Activated CD4-positive, alpha-beta T cell treated with anti-CD3 and anti-CD28 coated beads, Interleukin-2, amount 50 U/mL, for 1 hour (primary cell): Measurements from ENCODE around the gene SLC25A51.
"Not testable (repeated sequence)": the region's sequence is repeated elsewhere in the genome, so short reads cannot be mapped to it uniquely, and the experiment has no call there.

Source experiments
- DNase-seq: peaks from one replicate; pipeline ENCODE4 v3.0.0-alpha.2; 2020

Gene SLC25A51

GRCh38 chr9:37902796-37903646, 906 bp downstream of the SLC25A51 start:
- DNase-seq: no peak

DNA sequence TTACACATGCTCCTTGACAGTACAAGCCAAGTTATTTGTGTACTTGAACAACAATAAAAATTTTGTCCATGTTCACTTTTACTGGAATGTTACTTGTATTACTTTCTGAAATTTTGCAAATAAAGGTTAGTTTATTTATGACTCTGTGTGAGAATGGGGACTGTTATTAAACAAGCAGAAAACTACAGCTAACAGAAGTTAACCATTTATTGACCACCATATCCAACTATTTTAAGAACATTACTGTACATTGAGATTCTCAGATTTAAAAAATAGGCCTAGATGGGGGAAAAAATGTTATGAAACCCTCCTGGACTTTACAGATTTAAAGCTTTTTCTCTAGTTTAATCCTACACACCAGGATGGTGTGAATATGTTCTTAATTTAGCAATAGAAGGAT, 1.8 kb downstream of the SLC25A51 start:
- DNase-seq: no peak

DNA sequence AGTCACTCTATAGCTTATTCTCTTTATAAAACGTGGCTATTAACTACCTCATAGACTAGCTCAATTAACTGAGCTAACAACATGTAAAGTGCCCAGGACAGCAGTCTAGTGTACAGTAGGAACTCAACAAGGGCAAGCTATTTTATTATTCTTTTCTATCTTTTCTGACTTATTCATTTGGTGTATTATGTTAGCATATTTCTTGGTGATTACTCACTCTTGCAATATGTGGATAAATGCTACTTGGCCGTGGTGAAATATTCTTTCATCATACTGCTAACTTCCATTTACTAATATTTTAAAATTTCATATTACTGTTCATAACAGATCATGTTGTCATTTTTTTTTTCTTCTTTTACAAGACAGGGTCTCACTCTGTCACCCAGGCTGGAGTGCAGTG, 4.9 kb downstream of the SLC25A51 start:
- no peak for DNase-seq

- no peak for DNase-seq
Measured at GRCh38 chr9:37897665-37898064, 6.3 kb downstream of the SLC25A51 start.

GRCh38 chr9:37892063-37892462, 11.9 kb downstream of the SLC25A51 start:
- DNase-seq: no peak

DNA sequence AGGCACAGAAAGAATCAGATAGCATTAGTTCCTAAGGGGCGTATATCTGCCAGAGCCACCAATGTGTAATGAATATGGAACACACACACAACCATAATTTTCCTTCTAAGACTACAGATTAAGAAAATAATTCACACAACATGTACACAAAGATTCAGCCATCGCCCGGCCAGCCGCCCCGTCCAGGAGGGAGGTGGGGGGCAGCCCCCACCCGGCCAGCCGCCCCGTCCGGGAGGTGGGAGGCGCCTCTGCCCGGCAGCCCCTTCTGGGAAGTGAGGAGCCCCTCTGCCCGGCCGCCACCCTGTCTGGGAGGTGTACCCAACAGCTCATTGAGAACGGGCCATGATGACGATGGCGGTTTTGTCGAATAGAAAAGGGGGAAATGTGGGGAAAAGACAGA, 12.9 kb downstream of the SLC25A51 start:
- DNase-seq: not testable (repeated sequence)

DNA sequence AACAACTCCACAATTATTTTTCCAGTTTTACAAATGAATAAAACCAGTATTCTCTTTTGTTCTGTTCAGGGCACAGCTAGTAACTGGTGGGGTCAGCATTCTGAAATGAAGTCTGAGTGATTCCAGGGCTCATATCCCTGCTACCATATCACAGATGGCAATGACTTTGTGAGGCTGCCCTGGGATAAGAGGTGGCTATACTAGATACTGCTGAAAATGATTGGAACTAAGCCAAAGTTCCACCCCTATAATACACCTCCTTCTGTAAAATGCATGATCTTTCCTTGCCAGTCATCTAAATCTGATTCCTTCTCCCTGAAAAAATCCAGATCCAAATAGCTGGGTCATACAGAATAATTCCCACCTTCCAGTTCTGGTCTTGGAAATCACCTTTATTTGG, 14.4 kb downstream of the SLC25A51 start:
- DNase-seq: no peak

- DNase-seq: not testable (repeated sequence)
Measured at GRCh38 chr9:37887977-37888583, 15.8 kb downstream of the SLC25A51 start.

DNA sequence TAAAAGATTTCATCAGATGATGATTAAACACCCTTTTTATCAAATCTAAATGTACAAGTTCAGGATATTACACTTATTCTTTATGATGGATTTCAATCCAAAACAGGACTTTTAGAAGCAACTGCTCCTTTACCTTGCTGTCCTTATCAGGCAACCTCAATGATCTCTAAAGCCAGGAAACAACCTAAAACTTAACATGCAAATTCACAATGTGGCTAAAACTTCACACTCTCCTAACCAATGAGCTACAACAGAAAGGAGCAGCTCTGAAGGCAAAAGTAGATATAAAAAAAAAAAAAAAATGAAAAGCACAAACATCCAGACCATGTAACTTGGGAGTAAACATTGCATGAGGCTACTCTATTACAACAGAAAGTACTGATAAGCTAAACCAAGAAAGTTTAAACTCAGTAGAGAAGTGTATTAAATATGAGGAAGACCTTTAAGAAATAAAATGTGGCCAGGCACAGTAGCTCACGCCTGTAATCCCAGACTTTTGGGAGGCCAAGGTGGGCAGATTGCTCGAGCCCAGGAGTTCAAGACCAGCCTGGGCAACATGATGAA, 22.9 kb downstream of the SLC25A51 start:
- no peak for DNase-seq

GRCh38 chr9:37876376-37876775, 27.6 kb downstream of the SLC25A51 start:
- DNase-seq: no peak

DNA sequence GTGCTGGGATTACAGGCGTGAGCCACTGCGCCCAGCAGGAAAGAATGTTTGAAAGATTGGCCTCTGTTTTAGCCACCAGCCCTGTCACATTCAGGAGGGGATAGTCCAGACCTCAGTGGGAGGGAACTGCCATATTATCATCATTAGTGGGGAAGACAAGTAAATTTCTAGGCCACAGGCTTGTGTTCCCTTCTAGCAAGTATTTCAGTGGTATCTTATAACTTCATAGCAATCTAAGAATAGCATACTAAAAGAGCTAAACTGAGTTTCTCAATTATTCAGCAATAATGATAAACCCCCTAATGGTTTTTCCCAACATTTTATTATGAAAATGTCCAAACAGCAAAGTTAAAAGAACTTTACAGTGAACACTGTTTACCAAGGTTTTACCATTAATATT, 30.0 kb downstream of the SLC25A51 start:
- DNase-seq: no peak

DNA sequence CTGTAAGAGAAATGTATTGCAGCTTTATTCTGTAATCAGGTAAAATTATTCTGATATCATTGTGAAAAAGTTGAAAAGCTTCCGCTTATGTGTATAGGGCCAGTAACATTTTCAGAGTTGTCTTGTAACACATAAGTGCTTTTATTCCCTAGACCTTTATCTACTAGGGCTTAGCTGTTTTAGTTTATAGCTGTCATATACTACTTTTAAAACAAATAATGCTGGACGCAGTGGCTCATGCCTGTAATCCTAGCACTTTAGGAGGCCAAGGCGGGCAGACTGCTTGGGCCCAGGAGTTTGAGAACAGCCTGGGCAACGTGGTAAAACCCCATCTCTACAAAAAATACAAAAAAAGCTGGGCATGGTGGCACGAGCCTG, 33.1 kb downstream of the SLC25A51 start:
- no peak for DNase-seq

DNA sequence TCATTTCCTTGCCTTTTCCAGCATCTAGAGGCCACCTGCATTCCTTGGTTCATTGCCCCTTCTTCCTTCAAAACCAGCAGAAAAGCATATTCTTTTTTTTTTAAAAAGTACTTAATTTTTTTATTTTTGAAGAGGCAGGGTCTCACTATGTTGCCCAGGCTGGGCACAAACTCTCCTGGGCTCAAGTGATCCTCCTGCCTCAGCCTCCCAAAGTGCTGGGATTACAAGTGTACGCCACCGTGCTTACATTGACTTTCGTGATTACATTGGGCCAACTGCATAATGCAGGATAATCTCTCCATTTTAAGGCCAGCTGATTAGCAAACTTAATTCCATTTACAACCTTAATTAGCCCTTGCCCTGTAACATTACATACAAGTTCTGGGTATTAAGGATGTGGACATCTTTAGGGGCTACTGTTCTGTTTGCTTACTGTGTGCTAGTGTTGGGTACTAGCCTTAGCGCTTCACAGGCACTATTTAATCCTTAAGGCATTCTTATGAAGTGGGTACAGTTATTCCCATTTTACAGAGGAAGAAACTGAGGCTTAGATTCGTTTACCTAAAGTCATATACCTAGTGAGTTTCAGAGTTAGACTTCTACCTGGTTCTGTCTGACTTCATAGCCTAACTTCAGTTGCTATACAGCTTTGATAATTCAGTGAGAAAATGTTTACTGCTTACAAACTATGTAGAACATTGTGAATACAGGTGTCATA, 33.7 kb downstream of the SLC25A51 start:
- no peak for DNase-seq

DNA sequence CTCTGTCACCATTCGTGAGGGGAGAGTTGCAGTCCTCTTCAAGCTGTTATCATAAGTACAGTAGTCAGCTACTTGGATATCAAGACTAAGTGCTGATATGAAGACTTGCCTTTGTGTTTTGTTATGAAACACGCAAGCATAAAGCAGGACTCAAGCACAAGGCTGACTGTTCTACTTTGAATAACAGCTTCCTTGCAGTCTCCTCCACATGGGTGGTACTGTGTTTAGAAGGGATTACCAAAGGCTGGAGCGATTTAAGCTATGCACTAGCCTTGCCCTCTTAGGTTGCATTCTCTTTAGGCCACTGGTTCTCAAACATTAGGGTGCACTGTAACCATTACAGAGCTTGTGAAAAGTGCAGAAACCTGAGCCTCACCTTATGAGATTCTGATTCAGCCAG, 41.4 kb downstream of the SLC25A51 start:
- no peak for DNase-seq

- DNase-seq: no peak
Measured at GRCh38 chr9:37859043-37859442, 44.9 kb downstream of the SLC25A51 start.

DNA sequence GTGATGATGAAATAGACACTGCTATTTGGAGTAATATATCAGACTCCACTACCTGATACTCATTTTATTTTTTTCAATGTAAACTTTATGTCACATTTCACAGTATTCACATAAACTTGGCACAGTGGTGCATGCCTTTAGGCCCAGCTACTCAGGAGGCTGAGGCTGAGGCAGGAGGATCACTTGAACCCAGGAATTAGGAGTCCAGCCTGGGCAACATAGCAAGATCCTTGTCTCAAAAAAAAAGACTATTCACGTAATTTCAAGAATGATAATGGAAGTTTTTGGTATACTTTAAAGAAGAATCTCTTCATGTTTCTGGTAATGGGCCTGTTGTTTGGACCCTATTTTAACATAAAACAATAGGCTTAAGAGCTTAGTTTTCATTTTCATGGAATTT, 47.4 kb downstream of the SLC25A51 start:
- no peak for DNase-seq

DNA sequence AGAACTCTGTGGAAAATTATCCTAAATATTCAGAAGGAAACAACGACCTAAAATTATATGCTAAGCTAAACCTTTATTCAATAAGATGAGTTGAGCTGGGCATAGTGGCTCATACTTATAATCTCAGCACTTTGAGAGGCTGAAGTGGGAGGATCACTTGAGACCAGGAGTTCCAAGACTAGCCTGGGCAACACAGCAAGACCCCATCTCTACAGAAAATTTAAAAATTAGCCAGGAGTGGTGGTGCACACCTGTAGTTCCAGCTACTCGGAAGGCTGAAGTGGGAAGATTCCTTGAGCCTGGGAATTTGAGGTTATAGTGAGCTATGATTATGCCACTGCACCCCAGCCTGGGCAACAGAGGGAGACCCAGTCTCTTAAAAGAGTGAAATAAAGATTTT, 51.7 kb downstream of the SLC25A51 start:
- DNase-seq: no peak

DNA sequence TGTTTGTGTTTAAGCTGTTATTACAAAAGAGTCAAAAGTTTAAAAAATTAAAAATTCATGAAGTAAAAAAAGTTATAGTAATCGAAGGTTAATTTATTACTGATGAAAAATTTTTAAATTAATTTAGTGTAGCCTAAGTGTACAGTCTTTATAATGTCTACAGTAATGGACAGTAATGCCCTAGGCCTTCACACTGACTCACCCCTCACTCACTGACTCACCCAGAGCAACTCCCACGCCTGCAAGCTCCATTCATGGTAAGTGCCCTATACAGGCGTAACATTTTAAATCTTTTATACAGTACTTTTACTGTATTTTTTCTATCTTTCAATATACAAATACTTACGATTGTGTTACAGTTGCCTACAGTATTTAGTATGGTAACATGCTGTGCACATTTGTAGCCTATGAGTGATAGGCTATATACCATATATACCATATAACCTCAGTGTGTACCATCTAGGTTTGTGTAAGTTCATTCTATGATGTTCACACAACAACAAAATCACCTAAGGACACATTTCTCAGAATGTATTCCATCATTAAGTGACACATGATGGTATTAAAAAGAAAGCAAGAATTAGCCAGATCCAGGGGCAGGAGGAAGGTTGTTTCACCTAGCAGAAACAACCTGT, 63.2 kb downstream of the SLC25A51 start:
- no peak for DNase-seq

- no peak for DNase-seq
Measured at GRCh38 chr9:37839496-37840461, 64.1 kb downstream of the SLC25A51 start.
